WTC11 (cell line): Measurements from ENCODE around the gene CEP63. TPM values are rescaled to one million over a fixed set of nuclear protein-coding genes. Genes with fewer than 3 reads are reported as not detected.

ENCODE experiments used
- ATAC-seq: fragments of 200-7000 bp; cut with Tn5 transposase; 2 replicates; pipeline ENCODE4 v1.10.0; 2021; ENCODE audit warnings: mild to moderate bottlenecking, moderate library complexity
- CTCF ChIA-PET: fragments of 300-600 bp; sonication (Branson Sonifier 250); formaldehyde crosslinking; loops from one replicate; lab custom pipeline; 2021; ENCODE audit warnings: antibody characterized with exemption; lab: Charles Lee
- POLR2A ChIA-PET: fragments of 350-600 bp; sonication (Branson Sonifier 250); formaldehyde crosslinking; loops from one replicate; lab custom pipeline; 2021; ENCODE audit warnings: antibody characterized with exemption; lab: Charles Lee
- DNase-seq: peaks from one replicate; pipeline ENCODE4 v3.0.0; 2021; ENCODE audit warnings: low spot score
- H3K27ac Mint-ChIP-seq: 2 replicates; pipeline ENCODE4 v1.8.0; 2021; ENCODE audit warnings: mixed read lengths
- H3K27me3 Mint-ChIP-seq: 2 replicates; pipeline ENCODE4 v1.8.0; 2021; ENCODE audit warnings: low read depth, mild to moderate bottlenecking, moderate library complexity, mixed read lengths
- H3K36me3 Mint-ChIP-seq: 2 replicates; pipeline ENCODE4 v1.8.0; 2021; ENCODE audit warnings: mixed read lengths
- H3K4me1 Mint-ChIP-seq: 2 replicates; pipeline ENCODE4 v1.8.0; 2022; ENCODE audit warnings: mixed read lengths
- H3K4me3 Mint-ChIP-seq: 2 replicates; pipeline ENCODE4 v1.8.0; 2021; ENCODE audit warnings: mild to moderate bottlenecking, moderate library complexity, mixed read lengths
- H3K9me3 Mint-ChIP-seq: 2 replicates; pipeline ENCODE4 v1.8.0; 2021; ENCODE audit warnings: mixed read lengths
- ATF1 ChIP-seq: sonication (generic); formaldehyde crosslinking; IDR thresholded peaks from 2 replicates; pipeline ENCODE4 v1.8.1; 2023; ENCODE audit warnings: mild to moderate bottlenecking, moderate library complexity, missing genetic modification reagents
- CREM ChIP-seq: sonication (generic); formaldehyde crosslinking; IDR thresholded peaks from 2 replicates; pipeline ENCODE4 v1.8.1; 2022; ENCODE audit warnings: mild to moderate bottlenecking, missing genetic modification reagents, moderate library complexity
- CTCF ChIP-seq: fragments of 200-600 bp; IDR thresholded peaks from 2 replicates; pipeline ENCODE4 v1.8.0; 2022; ENCODE audit warnings: antibody characterized with exemption
- E2F1 ChIP-seq: sonication (generic); formaldehyde crosslinking; IDR thresholded peaks from 2 replicates; pipeline ENCODE4 v1.8.0; 2022; ENCODE audit warnings: mild to moderate bottlenecking, missing genetic modification reagents
- E2F4 ChIP-seq: sonication (generic); formaldehyde crosslinking; IDR thresholded peaks from 2 replicates; pipeline ENCODE4 v1.8.1; 2022; ENCODE audit warnings: low read depth, mild to moderate bottlenecking, moderate library complexity, missing genetic modification reagents, borderline replicate concordance
- FOXP4 ChIP-seq: sonication (generic); formaldehyde crosslinking; IDR thresholded peaks from 2 replicates; pipeline ENCODE4 v1.8.0; 2022; ENCODE audit warnings: mild to moderate bottlenecking, missing genetic modification reagents
- HMGXB4 ChIP-seq: sonication (generic); formaldehyde crosslinking; IDR thresholded peaks from 2 replicates; pipeline ENCODE4 v1.8.1; 2023; ENCODE audit warnings: mild to moderate bottlenecking, moderate library complexity, missing genetic modification reagents
- MYBL2 ChIP-seq: sonication (generic); formaldehyde crosslinking; IDR thresholded peaks from 2 replicates; pipeline ENCODE4 v1.8.1; 2023; ENCODE audit warnings: mild to moderate bottlenecking, moderate library complexity, missing genetic modification reagents
- NR1H2 ChIP-seq: sonication (generic); formaldehyde crosslinking; IDR thresholded peaks from 2 replicates; pipeline ENCODE4 v1.9.0; 2021; ENCODE audit warnings: mild to moderate bottlenecking, moderate library complexity, missing genetic modification reagents
- PRRX2 ChIP-seq: fragments of 250-450 bp; sonication (Bioruptor Pico); IDR thresholded peaks from 2 replicates; pipeline ENCODE4 v1.8.0; 2021; ENCODE audit warnings: mild to moderate bottlenecking
- USF1 ChIP-seq: sonication (generic); formaldehyde crosslinking; IDR thresholded peaks from 2 replicates; pipeline ENCODE4 v1.8.0; 2022; ENCODE audit warnings: mild to moderate bottlenecking, missing genetic modification reagents
- USF2 ChIP-seq: sonication (generic); formaldehyde crosslinking; IDR thresholded peaks from 2 replicates; pipeline ENCODE4 v1.8.1; 2023; ENCODE audit warnings: mild to moderate bottlenecking, missing genetic modification reagents, moderate library complexity
- ZNF138 ChIP-seq: sonication (generic); formaldehyde crosslinking; conservative IDR thresholded peaks from 2 replicates; pipeline ENCODE4 v1.8.1; 2022; ENCODE audit warnings: mild to moderate bottlenecking, moderate library complexity, missing genetic modification reagents
- ZNF416 ChIP-seq: fragments of 250-450 bp; sonication (Bioruptor Pico); IDR thresholded peaks from 2 replicates; pipeline ENCODE4 v1.9.0; 2021; ENCODE audit warnings: mild to moderate bottlenecking, inconsistent platforms
- ZNF423 ChIP-seq: fragments of 250-450 bp; sonication (Bioruptor Pico); IDR thresholded peaks from 2 replicates; pipeline ENCODE4 v2.1.2; 2022; ENCODE audit warnings: mild to moderate bottlenecking, moderate library complexity
- ZNF512 ChIP-seq: sonication (generic); formaldehyde crosslinking; IDR thresholded peaks from 2 replicates; pipeline ENCODE4 v1.8.1; 2022; ENCODE audit warnings: missing genetic modification reagents, borderline replicate concordance
- total RNA-seq: library from RNA; stranded (reverse); gene quantifications from 3 replicates; pipeline ENCODE4 v1.2.3, GENCODE V29; 2021

CEP63 gene
- total RNA-seq, 1 experiment from 2014 or later: 28.0 TPM

GRCh38 chr3:134480546-134480945 is 5.3 kb upstream of the CEP63 start:
- Mint-ChIP-seq H3K4me3 (no peak overlapping the region), H3K27me3 (no peaks in the 10 kb centered on the region), H3K36me3 (peaks cover 40% of the 10 kb centered on the region), H3K9me3 (no peaks in the 10 kb centered on the region), H3K27ac (no peak overlapping the region), H3K4me1 (peaks cover 9% of the 10 kb centered on the region)
- TF ChIP-seq PRRX2 (CRISPR knock-in tag): no peak
- no peak for TF ChIP-seq E2F4 (CRISPR knock-in tag)
- no peak for TF ChIP-seq USF2 (CRISPR knock-in tag)
- POLR2A ChIA-PET: no interaction called here
- DNase-seq (no peak), ATAC-seq (no peak)
- CTCF ChIA-PET: interaction anchor here (1.1 to 3.0 kb wide), 5 partner anchors 11 to 267 kb away, joined by 3 to 12 read pairs (median 3); no protein-coding TSS in a partner anchor

- DNase-seq: no peak
- Mint-ChIP-seq H3K27ac (no peak overlapping the region), H3K27me3 (no peaks in the 10 kb centered on the region), H3K4me3 (no peak overlapping the region), H3K9me3 (no peaks in the 10 kb centered on the region), H3K36me3 (peaks cover 40% of the 10 kb centered on the region), H3K4me1 (peaks cover 9% of the 10 kb centered on the region)
- ChIA-PET CTCF (interaction anchor here (1.2 to 3.0 kb wide), 2 partner anchors 27 to 172 kb away, joined by 3 to 12 read pairs; no protein-coding TSS in a partner anchor), POLR2A (no interaction called here)
- ATAC-seq: no peak
- no peak for TF ChIP-seq HMGXB4
- no peak for TF ChIP-seq ZNF138 (CRISPR knock-in tag)
- TF ChIP-seq ZNF416 (CRISPR knock-in tag): no peak
- no peak for TF ChIP-seq MYBL2 (CRISPR knock-in tag)
- no peak for TF ChIP-seq ZNF512 (CRISPR knock-in tag)
- TF ChIP-seq ZNF423: no peak
- no peak for TF ChIP-seq ATF1 (CRISPR knock-in tag)
- no peak for TF ChIP-seq E2F1 (CRISPR knock-in tag)
- TF ChIP-seq NR1H2 (CRISPR knock-in tag): no peak
- no peak for TF ChIP-seq FOXP4 (CRISPR knock-in tag)
- no peak for TF ChIP-seq USF1
- no peak for TF ChIP-seq CTCF
- TF ChIP-seq CREM (CRISPR knock-in tag): no peak
These were observed 4.7 kb upstream of the CEP63 start for GRCh38 chr3:134481166-134481565.
